Stimulated activated CD4-positive, alpha-beta T cell treated with anti-CD3 and anti-CD28 coated beads, Interleukin-1b, Interleukin-23, amount 100 ng/mL, for 24 hours (primary cell): Measurements from ENCODE around the gene IL15.
"Not testable (repeated sequence)": the region's sequence is repeated elsewhere in the genome, so short reads cannot be mapped to it uniquely, and the experiment has no call there.

ENCODE experiments used
- DNase-seq, 4 experiments: peaks; one replicate each; pipeline ENCODE4 v3.0.0-alpha.2; 2020; ENCODE audit warnings: low read depth in 4 of 4, low spot score in 1 of 4

Gene IL15, protein sequence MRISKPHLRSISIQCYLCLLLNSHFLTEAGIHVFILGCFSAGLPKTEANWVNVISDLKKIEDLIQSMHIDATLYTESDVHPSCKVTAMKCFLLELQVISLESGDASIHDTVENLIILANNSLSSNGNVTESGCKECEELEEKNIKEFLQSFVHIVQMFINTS

GRCh38 chr4:141636082-141636770 lies at the start of gene IL15:
TSS of gene IL15 (plus strand) at chr4:141636583. CDS start at chr4:141719465, 82,882 bp downstream.
- DNase-seq: peak in 3 of 4 experiments; percentile 25 to 67 (median 55)

DNA sequence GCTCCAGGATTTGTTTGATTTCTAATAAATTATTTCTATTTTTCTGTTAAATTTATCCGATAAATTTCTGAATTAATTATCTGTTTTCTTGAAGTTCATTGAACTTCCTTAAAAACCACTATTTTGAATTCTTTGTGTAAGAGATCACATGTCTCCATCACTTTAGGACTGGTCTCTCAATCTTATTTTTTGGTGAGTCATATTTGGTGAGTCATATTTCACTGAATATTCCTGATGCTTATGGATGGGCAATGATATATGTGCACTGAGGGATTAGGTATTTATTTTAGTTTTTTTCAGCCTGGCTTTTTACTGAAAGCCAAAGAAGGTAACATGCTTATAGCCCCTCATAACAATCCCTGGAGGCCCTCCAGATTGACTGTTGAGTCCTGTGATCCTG lies 48.5 kb upstream of the IL15 start:
- no peak for DNase-seq

GRCh38 chr4:141595531-141595930 lies 40.9 kb upstream of the IL15 start:
- DNase-seq: no peak

- DNase-seq: no peak
These were observed 36.5 kb upstream of the IL15 start for GRCh38 chr4:141599853-141600252.

DNA sequence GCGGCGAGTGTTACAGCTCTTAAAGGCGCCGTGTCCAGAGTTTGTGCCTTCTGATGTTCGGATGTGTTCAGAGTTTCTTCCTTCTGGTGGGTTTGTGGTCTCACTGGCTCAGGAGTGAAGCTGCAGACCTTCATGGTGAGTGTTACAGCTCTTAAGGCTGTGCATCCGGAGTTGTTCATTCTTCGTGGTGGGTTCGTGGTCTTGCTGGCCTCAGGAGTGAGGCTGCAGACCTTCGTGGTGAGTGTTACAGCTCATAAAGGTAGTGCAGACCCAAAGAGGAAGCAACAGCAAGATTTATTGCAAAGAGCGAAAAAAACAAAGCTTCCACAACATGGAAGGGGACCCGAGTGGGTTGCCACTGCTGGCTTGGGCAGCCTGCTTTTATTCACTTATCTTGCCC lies 31.7 kb upstream of the IL15 start:
- not testable (repeated sequence) for DNase-seq

DNA sequence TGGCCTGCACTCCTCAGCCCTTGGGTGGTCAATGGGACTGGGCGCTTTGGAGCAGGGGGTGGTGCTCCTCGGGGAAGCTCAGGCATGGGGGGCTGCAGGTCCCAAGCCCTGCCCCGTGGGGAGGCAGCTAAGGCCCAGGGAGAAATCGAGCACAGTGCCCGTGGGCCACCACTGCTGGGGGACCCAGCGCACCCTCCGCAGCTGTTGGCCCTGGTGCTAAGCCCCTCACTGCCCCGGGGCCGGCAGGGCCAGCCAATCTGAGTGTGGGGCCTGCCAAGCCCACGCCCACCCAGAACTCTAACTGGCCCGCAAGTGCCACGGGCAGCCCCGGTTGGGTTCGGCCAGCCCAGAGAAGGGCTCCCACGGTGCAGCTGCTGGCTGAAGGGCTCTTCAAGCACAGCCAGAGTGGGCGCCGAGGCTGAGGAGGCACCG lies 30.9 kb upstream of the IL15 start:
- no peak for DNase-seq

DNA sequence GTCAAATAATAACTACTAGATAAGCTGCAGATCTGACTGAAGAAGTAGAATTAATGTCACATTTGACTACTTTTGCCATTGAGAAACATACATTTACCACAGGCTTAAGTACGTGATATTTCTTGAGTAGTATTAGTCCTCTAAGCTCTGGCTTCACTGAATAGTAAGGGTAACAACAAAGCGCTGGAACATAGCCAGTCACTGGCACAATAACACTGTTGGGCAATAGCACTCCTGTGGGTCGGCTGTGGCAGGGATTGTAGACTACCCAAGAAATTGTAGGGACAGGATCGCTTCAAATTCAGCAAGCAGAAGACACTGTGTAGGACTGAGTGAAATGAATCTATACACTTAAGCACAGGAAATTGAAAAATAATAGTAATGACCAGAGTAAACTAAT lies 27.1 kb upstream of the IL15 start:
- DNase-seq: no peak

DNA sequence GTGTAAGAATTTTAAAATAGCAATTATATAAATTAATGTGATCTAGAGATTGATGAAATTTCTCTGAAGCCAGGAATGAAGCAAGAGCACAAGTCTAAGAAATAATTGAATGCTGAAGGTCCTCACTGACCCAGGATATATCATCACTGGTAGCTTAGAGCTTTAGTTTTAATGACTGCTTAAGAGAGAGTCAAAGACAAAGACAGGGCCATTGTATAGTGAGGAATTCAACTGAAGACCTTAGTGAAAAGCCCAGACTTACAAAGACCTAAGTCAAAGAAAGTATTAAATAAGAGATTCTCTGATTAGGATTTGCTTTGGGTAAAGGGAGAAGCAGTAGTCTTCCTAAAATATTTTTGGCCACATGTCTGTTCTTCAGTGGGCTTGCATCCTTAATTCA lies 26.0 kb upstream of the IL15 start:
- DNase-seq: no peak

DNA sequence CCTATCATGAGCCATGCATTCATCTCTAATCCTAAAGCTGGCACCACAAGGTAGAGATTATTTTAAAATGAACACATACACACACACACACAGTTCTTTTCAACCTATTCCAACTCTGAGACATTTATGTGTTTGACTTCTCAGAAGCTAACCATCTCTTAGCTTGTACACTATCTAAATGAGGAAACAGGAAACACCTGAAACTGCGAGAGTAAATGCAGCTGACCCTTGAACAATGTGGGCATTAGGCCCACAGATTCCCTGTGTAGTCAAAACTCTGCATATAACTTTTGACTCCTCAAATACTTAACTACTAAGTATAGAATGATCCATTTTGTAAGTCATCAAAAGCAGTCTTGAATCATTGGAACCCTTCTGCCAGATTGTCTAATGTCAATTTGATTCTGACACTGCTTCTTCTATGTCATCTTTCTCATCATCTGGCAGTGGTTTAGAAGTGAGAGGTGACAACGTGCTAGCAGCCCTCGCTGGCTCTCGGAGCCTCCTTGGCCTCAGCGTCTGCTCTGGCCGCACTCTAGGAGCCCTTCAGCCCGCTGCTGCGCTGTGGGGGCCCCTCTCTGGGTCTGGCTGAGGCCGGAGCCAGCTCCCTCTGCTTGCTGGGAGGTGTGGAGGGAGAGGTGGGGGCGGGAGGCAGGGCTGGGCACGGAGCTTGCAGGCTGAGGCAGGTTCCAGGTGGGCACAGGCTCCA lies 21.4 kb upstream of the IL15 start:
- DNase-seq: no peak

DNA sequence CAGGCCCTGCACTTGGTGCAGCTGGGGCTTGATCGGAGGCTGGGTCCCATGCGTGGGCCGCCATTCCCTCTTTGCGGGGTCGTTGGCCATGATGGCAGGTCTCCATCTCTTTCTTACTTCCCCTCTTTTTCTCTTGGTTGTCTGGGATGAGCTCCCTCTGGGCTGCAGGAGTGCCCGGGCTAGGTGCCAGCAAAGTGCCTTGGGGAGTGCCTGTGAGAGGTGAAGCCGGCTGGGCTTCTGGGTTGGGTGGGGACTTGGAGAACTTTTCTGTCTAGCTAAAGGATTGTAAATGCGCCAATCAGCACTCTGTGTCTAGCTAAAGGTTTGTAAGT lies 20.8 kb upstream of the IL15 start:
- not testable (repeated sequence) for DNase-seq

DNA sequence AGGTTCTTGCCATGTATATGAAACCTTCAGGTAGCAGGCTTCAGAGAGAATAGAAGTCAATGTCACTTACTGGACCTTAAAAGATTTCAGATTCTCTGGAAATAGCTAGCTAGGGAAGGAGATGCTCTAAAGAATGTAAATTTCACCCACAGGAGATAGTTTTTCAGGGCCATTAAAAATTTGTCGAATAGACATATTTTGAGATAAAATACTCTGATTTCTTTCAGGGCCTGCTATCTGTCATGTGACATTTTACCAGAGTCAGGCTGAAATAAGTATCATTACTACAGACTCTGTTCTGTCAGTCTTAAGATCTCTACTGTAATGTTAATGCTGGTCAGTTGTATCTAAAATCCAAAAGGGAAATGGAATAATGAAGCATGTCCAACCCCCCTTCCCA lies 15.7 kb upstream of the IL15 start:
- DNase-seq: no peak

DNA sequence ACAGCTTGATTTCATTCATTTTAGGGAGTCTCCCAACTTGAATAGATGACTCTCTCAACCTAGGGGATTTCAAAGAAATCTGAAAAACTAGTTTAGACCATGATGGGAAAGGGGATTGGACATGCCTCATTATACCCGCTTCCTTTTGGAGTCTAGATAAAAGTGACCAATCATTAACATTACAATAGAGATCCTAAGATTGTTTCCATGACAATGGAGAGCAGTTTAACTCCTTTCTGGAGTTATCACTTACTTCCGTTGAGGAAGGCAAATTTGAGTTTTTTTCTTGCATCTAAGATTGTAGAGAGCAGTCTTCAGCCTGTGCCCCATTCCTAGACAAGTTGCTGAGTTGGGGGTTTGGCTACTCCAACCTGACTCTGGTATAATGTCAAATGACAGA lies 11.4 kb upstream of the IL15 start:
- DNase-seq: no peak

GRCh38 chr4:141630854-141631253 lies 5.5 kb upstream of the IL15 start:
- DNase-seq: no peak

GRCh38 chr4:141635736-141636081 lies 674 bp upstream of the IL15 start:
- no peak for DNase-seq

DNA sequence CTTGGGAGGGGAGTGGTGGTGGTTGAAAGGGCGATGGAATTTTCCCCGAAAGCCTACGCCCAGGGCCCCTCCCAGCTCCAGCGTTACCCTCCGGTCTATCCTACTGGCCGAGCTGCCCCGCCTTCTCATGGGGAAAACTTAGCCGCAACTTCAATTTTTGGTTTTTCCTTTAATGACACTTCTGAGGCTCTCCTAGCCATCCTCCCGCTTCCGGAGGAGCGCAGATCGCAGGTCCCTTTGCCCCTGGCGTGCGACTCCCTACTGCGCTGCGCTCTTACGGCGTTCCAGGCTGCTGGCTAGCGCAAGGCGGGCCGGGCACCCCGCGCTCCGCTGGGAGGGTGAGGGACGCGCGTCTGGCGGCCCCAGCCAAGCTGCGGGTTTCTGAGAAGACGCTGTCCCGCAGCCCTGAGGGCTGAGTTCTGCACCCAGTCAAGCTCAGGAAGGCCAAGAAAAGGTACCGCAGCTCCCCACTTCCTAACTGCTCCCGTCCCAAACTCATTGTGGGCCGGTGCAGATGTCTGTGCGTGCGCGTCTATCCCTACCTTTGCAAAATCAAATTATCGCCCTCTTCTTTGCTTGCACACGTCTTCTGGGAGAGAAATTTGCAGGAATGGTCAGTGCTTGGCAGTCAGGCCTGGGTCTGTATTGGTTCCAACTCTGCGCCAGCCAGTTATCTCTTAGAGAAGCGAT lies 533 bp downstream of the IL15 start:
- peak in 2 of 4 experiments; percentile 4 to 6 for DNase-seq

DNA sequence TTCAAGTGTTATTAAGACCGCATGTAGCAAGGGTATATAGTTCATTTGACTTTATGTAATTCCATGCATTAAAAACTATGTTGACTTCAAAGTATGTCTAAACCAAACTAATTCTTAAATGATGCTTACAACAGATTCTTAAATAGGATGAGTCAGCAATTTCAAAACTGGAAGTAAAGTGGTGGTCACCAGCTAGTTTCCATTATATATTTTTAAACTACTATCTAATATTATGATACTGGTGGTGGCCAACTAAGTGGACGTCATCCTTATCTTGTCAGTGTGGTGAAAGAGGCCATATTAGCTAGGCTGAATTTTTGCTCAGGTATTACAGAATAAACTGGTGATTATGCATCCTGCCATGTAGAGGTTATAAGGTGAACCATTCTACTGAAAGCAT lies 1.2 kb downstream of the IL15 start:
- no peak for DNase-seq

DNA sequence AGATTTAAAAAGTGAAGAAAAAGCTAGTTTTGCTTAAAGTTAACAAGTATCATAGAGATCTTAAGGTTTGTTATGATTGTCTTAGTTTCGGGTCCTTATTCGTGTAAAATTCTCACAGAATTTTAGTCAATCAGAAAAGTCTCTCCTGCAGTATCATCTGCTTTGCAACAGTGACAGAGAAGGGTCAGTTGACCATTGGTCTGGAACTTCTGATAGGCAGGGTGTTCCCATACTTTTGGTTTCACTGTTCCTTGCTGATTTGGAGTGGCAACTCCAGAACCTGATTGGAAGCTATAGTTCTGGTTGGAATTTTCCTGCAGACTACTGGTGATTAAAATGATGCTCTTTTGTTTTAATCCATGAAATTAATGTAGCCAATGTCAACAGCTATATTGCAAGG lies 1.8 kb downstream of the IL15 start:
- DNase-seq: no peak

DNA sequence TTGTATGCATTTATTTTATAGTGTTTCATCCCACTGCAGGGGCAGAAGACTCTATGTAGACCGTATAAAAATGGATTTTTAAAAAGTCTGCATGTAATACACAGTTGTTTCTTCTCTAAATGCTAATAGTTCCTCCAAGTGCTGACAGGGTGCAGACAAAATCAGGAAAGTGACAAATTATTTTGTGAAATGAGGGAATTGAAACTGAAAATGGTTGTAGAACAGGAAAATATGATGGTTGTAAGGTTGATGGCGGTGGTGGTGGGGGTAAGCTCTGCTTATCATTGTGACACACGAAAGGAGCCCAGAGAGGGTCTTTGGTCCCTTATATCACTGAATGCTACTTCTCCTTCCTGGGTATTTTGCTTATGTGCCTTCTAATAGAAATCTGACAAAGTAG lies 4.3 kb downstream of the IL15 start:
- no peak for DNase-seq

GRCh38 chr4:141642063-141642462 lies 5.7 kb downstream of the IL15 start:
- DNase-seq: no peak

DNA sequence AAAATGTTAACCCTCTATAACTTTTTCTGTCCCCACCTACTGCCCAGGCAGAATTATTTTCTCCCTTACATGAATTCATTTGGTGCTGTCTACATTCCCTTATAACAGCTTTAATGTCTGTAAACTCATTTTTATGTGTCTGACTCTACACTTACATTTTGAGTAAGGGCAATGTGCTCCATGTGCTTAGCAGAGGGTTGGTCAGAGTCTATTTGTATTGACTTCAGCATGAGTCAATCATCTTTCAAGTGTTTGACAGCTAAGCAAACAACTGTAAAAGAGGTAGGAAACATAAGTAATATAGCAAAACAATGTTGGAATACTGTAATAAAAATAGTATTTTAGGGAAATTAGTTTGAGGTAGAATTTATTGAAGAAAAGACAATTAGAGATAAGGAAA lies 6.3 kb downstream of the IL15 start:
- DNase-seq: no peak

DNA sequence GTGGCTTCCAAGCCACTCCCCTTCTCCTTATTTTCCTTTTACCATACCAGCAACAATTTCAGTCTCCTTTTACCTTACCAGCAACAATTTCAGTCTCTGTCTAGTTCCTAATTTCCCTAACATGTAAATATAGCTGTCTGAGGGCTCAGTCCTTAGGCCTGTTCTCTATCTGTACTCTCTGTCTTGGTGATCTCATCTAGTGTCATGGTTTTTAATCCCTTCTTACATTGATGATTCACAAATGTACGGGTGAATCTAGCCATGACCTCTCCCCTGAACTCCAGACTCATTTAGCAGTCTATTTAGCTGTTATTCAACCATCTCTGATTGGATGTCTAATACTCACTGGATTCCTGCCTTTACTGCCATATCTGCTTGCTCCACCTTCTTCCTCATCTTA lies 7.2 kb downstream of the IL15 start:
- no peak for DNase-seq
